ENCODE data around the gene MED27.

The MED27 gene

GRCh38 chr9:132079391-132080091 is at the start of gene MED27:
Gene MED27, minus strand, starts transcription at chr9:132079867. Its CDS starts 23 bp downstream, at chr9:132079844.
- DNase-seq (ENCODE audit: low spot score): peak; percentile 96
- TF ChIP-seq CTCF (IDR thresholded peaks at IDR 0.05; ENCODE audit: borderline replicate concordance, control extremely low read depth, extremely low read depth, insufficient read depth, missing control alignments): no peak
- in situ Hi-C loops (cut with MboI; ENCODE audit: low sequenced_read_pairs, unreplicated experiment): no loop called here

GRCh38 chr9:132127888-132128534 is 48.3 kb upstream of the MED27 start:
- DNase-seq (ENCODE audit: low spot score): no peak
- in situ Hi-C loops (cut with MboI; ENCODE audit: low sequenced_read_pairs, unreplicated experiment): no loop called here
- no peak for TF ChIP-seq CTCF (IDR thresholded peaks at IDR 0.05; ENCODE audit: borderline replicate concordance, control extremely low read depth, extremely low read depth, insufficient read depth, missing control alignments)

- DNase-seq (ENCODE audit: low spot score): no peak
- no peak for TF ChIP-seq CTCF (IDR thresholded peaks at IDR 0.05; ENCODE audit: borderline replicate concordance, control extremely low read depth, extremely low read depth, insufficient read depth, missing control alignments)
- in situ Hi-C loops (cut with MboI; ENCODE audit: low sequenced_read_pairs, unreplicated experiment): no loop called here
These were observed 47.1 kb upstream of the MED27 start for GRCh38 chr9:132126680-132127236.

GRCh38 chr9:132125944-132126679 is 46.4 kb upstream of the MED27 start:
- DNase-seq (ENCODE audit: low spot score): peak; percentile 56
- no peak for TF ChIP-seq CTCF (IDR thresholded peaks at IDR 0.05; ENCODE audit: borderline replicate concordance, control extremely low read depth, extremely low read depth, insufficient read depth, missing control alignments)
- in situ Hi-C loops (cut with MboI; ENCODE audit: low sequenced_read_pairs, unreplicated experiment): no loop called here

GRCh38 chr9:132125361-132125760 is 45.7 kb upstream of the MED27 start:
- no peak for DNase-seq (ENCODE audit: low spot score)

More at GRCh38 chr9:132125361-132125760, 45.7 kb upstream of the MED27 start:
- in situ Hi-C loops (cut with MboI; ENCODE audit: low sequenced_read_pairs, unreplicated experiment): no loop called here
- no peak for TF ChIP-seq CTCF (IDR thresholded peaks at IDR 0.05; ENCODE audit: borderline replicate concordance, control extremely low read depth, extremely low read depth, insufficient read depth, missing control alignments)
